Activated T-cell treated with anti-CD3 and anti-CD28 coated beads, Interleukin-2, amount 50 U/mL, for 72 hours (primary cell): ENCODE data around the gene RPLP1. TPM values are rescaled to one million over a fixed set of nuclear protein-coding genes. Genes with fewer than 3 reads are reported as not detected.
"Not testable (repeated sequence)": the region's sequence is repeated elsewhere in the genome, so short reads cannot be mapped to it uniquely, and the experiment has no call there.

Experiments used
- ATAC-seq, 2 donors: fragments of 150-1000 bp; cut with Tn5 transposase; replicated peaks in 1 of 2; 2 replicates each; pipeline ENCODE4 v1.10.0; 2021; ENCODE audit warnings: moderate library complexity in 2 of 2, mild to moderate bottlenecking in 1 of 2
- DNase-seq, 2 donors: peaks; one replicate each; pipeline ENCODE4 v3.0.0; 2021 to 2022; ENCODE audit warnings: mixed read lengths in 1 of 2
- H3K27ac Mint-ChIP-seq: one replicate; pipeline ENCODE4 v1.8.0; 2022; ENCODE audit warnings: mild to moderate bottlenecking, moderate library complexity, mixed read lengths
- H3K27me3 Mint-ChIP-seq: one replicate; pipeline ENCODE4 v1.8.0; 2022; ENCODE audit warnings: low read depth, mixed read lengths
- H3K36me3 Mint-ChIP-seq, 2 donors: one replicate each; pipeline ENCODE4 v1.8.0; 2022; ENCODE audit warnings: mixed read lengths in 2 of 2, mild to moderate bottlenecking in 1 of 2; ENCODE audit not compliant: insufficient read depth in 2 of 2
- H3K4me1 Mint-ChIP-seq: one replicate; pipeline ENCODE4 v1.8.0; 2022; ENCODE audit warnings: low read depth, mixed read lengths
- H3K4me3 Mint-ChIP-seq, 2 donors: one replicate each; pipeline ENCODE4 v1.8.0; 2022; ENCODE audit warnings: mild to moderate bottlenecking in 2 of 2, mixed read lengths in 2 of 2, moderate library complexity in 2 of 2
- H3K9me3 Mint-ChIP-seq, 2 donors: one replicate each; pipeline ENCODE4 v1.8.0; 2022; ENCODE audit warnings: mixed read lengths in 2 of 2
- total RNA-seq, 2 donors: library from RNA; stranded (reverse); gene quantifications; one replicate each; pipeline ENCODE4 v1.2.3, GENCODE V29; 2022

The RPLP1 gene
- total RNA-seq, 2 donors from 2014 or later, result 2,514 to 2,771 TPM

DNA sequence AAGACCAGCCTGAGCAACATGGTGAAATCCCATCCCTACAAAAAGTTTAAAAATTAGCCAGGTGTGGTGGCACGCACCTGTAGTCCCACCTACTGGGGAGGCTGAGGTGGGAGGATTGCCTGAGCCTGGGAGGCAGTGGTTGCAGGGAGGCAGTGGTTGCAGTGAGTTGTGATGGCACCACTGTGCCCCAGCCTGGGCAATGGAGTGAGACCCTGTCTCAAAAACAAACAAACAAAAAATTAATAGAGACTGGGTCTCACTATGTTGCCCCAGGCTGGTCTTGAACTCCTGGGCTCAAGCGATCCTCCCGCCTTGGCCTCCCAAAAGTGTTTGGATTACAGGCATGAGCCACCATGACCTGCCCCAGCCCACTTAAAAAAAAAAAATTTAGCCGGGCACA lies 2.4 kb upstream of the RPLP1 start:
- peaks cover 17 to 38% of the 10 kb centered on the region in 2 donors for H3K36me3 Mint-ChIP-seq
- DNase-seq, H3K4me3 Mint-ChIP-seq, H3K27me3 Mint-ChIP-seq, ATAC-seq, H3K27ac Mint-ChIP-seq, H3K9me3 Mint-ChIP-seq: not testable (repeated sequence)
- peaks cover 26% of the 10 kb centered on the region for H3K4me1 Mint-ChIP-seq

DNA sequence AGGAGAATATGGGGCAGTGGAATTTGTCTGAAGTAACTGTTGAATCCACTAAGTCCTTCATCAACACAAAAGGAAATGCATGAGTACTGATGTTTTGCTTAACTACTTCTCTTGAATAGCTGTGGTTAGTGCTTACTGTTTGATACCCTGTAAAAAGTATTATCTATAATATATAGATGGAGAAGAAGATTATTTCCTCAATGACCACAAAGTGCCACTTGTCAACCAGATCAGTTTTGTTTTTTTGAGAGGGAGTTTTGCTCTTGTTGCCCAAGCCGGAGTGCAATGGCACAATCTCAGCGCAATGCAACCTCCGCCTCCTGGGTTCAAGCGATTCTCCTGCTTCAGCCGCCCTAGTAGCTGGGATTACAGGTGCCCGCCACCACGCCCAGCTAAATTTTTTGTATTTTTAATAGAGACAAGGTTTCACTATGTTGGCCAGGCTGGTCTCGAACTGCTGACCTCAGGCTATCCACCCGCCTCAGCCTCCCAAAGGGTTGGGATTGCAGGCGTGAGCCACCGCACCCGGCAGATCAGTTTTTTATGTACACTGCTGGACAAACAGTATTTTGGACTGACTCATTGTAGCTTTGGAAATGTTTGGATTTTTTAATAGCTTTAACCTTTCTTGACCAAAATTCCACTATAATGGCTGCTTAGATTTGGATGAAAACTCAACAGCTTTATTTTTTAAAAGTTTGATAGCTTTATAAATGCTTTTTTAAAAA lies 1.5 kb upstream of the RPLP1 start:
- Mint-ChIP-seq H3K27me3 (no peaks in the 10 kb centered on the region), H3K9me3 (no peaks in the 10 kb centered on the region), H3K4me1 (peaks cover 32% of the 10 kb centered on the region), H3K4me3 (peak overlapping the region; percentile 92 to 97), H3K36me3 (peaks cover 17 to 34% of the 10 kb centered on the region in 2 donors), H3K27ac (peak overlapping the region; percentile 95)
- DNase-seq (no peak), ATAC-seq (no peak)

DNA sequence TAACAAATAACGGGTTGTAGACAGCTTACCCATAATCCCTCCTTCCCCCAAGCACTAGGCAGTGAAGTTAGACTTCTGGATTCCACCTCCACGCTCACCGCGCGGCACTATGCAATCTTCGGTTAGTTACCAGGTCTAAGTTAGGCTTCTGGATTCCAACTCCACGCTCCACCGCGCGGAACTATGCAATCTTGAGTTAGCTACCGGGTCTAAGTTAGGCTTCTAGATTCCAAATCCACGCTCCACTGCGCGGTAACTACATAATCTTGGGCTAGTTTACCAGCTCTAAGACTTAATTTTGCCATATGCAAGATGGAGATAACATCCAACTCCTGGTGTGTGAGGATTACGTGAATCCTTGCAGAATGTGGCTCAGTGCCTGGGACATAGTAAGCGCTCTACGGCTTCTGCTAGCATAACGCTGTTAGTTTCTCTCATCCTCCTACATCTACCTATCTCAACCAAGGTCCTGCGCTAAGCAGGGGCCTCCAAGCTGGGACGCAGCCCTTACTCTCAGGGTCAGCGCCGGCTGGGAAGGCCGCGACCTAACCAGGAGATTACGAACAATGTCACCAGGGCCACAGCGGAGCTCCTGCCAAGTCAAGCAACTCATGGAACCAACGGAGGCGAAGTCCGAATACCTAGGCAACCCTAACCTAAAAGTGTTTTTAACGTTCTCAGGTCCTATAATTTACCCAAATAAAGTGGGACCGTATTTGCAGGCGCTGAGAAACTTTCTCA lies 497 bp upstream of the RPLP1 start:
- Mint-ChIP-seq H3K4me1 (peaks cover 35% of the 10 kb centered on the region), H3K27me3 (no peaks in the 10 kb centered on the region), H3K27ac (peak overlapping the region; percentile 95), H3K9me3 (no peaks in the 10 kb centered on the region), H3K4me3 (peak overlapping the region; percentile 92 to 97), H3K36me3 (peaks cover 17 to 33% of the 10 kb centered on the region in 2 donors)
- DNase-seq (peak in 1 of 2 donors; percentile 32), ATAC-seq (peak; percentile 33 to 42)

DNA sequence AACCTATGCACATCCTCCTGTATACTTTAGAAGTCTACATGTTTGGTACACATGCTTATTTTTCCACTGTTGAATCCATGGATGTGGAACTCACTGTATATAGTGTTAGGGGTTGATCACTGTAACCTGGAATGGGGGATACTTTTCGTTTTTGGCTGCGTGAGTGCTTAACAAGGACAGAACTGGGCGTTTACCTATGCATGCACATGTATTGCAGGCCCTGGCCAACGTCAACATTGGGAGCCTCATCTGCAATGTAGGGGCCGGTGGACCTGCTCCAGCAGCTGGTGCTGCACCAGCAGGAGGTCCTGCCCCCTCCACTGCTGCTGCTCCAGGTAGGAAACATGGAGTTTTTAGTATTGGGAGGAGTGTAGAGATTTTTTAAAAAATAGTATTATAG lies 2.3 kb downstream of the RPLP1 start:
- Mint-ChIP-seq H3K36me3 (peaks cover 14 to 30% of the 10 kb centered on the region in 2 donors), H3K4me3 (peak overlapping the region; percentile 92 to 97), H3K27ac (peak overlapping the region; percentile 95), H3K4me1 (peaks cover 35% of the 10 kb centered on the region), H3K27me3 (no peaks in the 10 kb centered on the region), H3K9me3 (no peaks in the 10 kb centered on the region)
- ATAC-seq, result no peak
- DNase-seq, result no peak

DNA sequence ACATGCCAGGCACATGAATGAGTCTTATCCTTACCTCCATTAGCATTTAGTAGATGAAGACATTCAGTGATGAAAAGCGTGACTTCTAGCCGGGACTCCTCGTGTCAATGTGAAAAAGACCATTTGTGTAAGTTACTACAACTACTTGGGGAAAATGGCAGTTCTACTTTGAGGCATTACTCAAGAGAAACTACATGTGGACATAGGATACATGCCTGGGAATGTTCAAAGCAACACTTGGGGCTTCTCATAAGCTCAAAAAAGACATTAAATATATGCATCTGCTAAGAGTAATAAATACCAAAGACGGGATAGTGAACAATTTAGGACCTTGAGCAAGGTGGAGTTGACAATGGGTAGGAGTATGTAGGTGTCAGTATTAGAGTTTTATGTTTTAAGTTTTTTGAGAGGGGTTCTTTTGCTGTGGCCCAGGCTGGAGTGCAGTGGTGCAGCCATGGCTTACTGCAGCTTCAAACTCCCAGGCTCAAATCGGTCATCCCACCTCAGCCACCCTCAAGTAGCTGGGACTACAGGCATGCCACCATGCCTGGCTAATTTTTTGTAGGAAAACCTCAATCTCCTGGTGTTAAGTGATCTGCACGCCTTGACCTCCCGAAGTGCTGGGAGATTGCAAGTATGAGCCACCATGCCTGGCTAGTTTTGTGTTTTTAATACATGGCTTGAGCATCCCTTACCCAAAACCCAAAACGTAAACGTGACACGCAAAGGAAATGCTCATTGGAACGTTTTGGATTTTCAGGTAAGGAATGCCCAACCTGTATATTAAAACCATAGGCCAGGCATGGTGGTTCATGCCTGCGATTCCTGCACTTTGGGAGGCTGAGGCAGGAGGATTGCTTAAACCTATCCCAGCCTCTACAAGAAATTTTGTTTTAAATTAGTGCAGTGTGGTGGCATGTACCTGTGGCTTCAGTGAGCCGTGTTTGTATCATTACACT lies 3.9 kb downstream of the RPLP1 start:
- DNase-seq, result no peak
- Mint-ChIP-seq H3K4me3 (peak overlapping the region in 1 of 2 donors; percentile 17), H3K9me3 (no peaks in the 10 kb centered on the region), H3K27me3 (no peaks in the 10 kb centered on the region), H3K27ac (peak overlapping the region; percentile 82), H3K4me1 (peaks cover 46% of the 10 kb centered on the region), H3K36me3 (peaks cover 14 to 30% of the 10 kb centered on the region in 2 donors)
- no peak for ATAC-seq

DNA sequence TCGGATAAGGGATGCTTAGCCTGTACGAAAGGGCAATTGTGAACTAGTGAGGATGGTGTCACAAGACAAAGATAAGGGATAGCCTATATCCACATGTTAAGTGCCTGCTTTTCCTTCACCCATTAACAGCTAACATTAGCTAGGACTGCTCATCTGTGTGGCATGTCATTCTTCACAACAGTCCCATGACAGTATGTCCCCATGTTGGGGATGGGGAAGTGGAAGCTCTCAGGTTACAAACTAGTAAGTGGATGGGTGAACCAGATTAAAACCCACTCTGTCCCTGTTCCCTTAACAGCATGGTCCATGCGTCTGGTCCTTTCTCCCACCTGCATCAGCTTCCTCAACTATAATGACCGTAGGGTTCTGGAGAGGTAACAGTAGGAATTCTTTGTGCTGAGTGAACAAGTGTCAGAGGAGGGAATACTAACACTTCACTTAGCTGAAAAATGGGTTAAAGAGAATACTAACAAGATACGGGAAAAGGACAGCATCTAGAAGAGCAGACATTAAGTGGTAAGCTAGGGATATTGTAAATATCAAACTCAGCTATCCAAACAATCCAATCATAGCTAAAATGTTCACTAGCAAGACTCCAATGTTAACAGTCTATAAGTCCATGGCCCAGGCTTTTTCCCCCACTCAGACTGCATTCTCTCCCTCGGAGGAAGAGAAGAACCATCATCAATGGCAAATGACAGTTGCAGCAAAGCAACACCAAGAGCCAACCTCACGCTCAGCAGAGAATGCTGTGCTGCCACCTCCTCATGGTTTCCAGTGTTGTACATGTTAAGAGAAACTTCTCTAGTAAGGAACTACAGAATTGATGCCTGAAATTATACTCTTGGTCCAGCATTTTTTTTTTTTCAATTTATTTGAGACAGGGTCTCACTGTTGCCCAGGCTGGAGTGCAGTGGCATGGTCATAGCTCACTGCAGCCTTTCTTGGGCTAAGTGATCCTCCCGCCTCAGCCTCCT lies 5.0 kb downstream of the RPLP1 start:
- Mint-ChIP-seq H3K4me3 (no peak overlapping the region), H3K9me3 (no peaks in the 10 kb centered on the region), H3K36me3 (peaks cover 14 to 27% of the 10 kb centered on the region in 2 donors), H3K27ac (no peak overlapping the region), H3K27me3 (no peaks in the 10 kb centered on the region), H3K4me1 (peaks cover 49% of the 10 kb centered on the region)
- no peak for ATAC-seq
- no peak for DNase-seq

DNA sequence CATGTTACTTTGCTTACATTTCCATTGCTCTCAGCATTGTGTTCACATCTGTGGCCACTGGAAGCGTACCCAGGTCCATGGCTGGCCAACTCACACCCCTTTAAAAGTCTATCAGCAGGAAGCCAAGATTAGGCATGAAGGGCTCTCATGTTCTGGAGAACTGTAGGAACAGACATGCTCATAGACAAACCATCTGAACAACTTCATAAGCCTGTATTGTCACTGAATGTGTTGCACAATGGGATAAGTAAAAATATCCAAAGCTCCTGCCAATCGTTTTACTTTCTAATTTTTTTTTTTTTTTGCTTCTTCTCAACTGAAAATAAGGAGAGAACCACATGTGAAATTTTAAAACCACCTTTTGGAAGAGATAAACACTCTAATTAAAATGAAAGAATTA lies 6.4 kb downstream of the RPLP1 start:
- no peak for ATAC-seq
- no peak overlapping the region for H3K4me3 Mint-ChIP-seq
- H3K9me3 Mint-ChIP-seq, result no peaks in the 10 kb centered on the region
- peaks cover 7 to 17% of the 10 kb centered on the region in 2 donors for H3K36me3 Mint-ChIP-seq
- peaks cover 51% of the 10 kb centered on the region for H3K4me1 Mint-ChIP-seq
- DNase-seq, result no peak
- H3K27me3 Mint-ChIP-seq, result no peaks in the 10 kb centered on the region
- H3K27ac Mint-ChIP-seq, result no peak overlapping the region

DNA sequence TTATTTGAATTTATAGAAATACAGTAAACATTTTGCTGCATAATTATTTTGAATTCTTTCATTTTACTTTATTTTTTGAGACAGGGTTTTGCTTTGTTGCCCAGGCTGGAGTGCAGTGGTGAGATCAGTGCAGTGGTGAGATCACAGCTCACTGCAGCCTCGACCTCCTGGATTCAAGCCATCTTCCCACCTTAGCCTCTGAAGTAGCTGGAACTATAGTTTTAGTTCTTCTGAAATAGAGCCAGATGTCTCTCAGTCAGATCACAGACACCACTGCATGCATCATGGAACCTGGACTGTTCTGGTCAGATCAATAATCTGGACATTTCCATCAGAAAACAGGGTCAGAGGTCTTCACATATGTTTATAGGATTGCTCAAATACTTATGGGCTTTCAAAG lies 7.9 kb downstream of the RPLP1 start:
- no peaks in the 10 kb centered on the region for H3K27me3 Mint-ChIP-seq
- no peak overlapping the region for H3K4me3 Mint-ChIP-seq
- no peak for DNase-seq
- peaks cover 37% of the 10 kb centered on the region for H3K4me1 Mint-ChIP-seq
- peaks cover 4 to 7% of the 10 kb centered on the region in 2 donors for H3K36me3 Mint-ChIP-seq
- H3K9me3 Mint-ChIP-seq, result no peaks in the 10 kb centered on the region
- H3K27ac Mint-ChIP-seq, result no peak overlapping the region
- no peak for ATAC-seq

DNA sequence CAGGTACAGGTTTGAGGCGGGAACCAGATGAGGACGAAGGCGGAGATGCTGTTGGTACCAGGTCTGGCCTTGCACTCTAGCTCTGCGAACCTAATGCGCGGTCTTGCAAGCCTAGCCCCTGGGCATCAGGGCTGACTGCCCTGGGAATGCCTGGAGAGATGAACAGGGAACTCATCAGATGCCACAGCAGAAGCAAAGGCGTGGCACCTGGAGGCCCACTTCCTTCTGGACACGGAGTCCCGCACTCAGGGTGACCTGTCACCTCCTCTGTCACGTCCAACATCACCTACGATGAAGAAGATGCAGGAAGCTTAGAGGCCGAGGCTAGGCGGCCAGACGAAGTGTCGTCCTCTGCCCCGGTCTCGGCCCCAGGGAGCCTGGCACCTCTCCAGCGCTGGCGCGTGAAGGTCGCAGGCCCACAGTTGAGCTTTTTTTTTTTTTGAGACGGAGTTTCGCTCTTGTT lies 9.4 kb downstream of the RPLP1 start:
- DNase-seq (peak in 1 of 2 donors; percentile 18), ATAC-seq (peak; percentile 6 to 9)
- no peaks in the 10 kb centered on the region for H3K36me3 Mint-ChIP-seq
- H3K4me3 Mint-ChIP-seq, result peak overlapping the region; percentile 92 to 96
- H3K27me3 Mint-ChIP-seq, result no peaks in the 10 kb centered on the region
- no peak overlapping the region for H3K27ac Mint-ChIP-seq
- H3K4me1 Mint-ChIP-seq, result peaks cover 31% of the 10 kb centered on the region
- no peaks in the 10 kb centered on the region for H3K9me3 Mint-ChIP-seq

DNA sequence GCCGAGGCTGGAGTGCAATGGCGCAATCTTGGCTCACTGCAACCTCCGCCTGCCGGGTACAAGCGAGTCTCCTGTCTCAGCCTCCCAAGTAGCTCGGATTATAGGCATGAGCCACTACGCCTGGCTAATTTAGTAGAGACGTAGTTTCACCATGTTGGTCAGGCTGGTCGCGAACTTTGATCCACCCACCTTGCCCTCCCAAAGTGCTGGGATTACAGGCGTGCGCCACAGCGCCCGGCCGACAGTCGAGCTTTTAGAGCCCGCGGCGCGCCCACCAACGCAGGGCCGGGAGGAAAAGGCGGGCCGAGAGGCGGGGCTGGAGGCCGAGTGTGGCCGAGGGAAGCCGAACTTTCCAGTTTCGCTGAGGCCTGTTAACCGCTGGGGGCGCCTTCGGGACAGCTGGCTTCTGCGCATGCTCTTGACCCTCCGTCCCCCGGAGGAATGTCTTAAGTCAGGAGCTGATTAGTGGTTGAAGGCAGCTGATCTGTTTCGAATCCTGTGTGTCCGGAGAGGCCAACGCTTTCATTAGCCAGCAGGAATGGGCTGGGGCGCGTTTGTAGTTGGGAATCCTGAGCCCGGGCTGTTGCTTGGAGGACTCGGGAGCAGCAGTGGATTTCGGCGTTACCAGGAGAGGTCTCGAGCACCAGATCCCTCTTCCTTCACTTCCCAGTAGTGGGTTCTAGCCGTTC lies 10.0 kb downstream of the RPLP1 start:
- DNase-seq (peak; percentile 92 to 93), ATAC-seq (peak; percentile 89 to 94)
- Mint-ChIP-seq H3K4me3 (peak overlapping the region; percentile 92 to 96), H3K27ac (peak overlapping the region; percentile 89), H3K9me3 (no peaks in the 10 kb centered on the region), H3K27me3 (no peaks in the 10 kb centered on the region), H3K36me3 (no peaks in the 10 kb centered on the region), H3K4me1 (peaks cover 34% of the 10 kb centered on the region)

DNA sequence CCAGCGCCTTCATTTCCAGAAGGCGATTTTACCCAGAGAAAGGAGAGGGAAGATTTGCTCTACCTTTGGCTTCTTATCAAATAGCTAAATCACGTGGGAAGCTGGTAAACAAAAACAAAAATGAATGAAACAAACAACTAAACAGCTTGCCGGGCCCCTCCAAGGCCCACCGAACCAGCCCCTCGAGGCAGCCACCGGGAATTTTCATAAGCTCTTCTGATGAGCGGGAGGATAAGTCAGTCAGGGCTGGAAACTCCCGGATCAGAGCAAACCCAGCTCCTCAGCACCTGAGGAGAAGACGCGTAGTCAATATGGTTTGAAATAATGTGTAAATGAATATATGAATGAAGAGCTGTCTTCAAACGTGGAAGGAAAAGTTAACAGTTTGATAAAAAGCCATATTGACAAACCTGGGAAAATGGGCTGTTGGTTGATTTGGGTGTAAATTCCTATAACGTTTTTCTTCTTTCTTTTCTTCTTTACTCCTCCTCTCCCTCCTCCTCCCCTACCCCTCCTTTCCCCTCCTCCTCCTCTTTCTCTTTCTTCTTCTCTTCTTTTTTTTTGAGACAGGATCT lies 10.7 kb downstream of the RPLP1 start:
- DNase-seq (no peak), ATAC-seq (no peak)
- no peaks in the 10 kb centered on the region for H3K9me3 Mint-ChIP-seq
- peak overlapping the region; percentile 92 to 96 for H3K4me3 Mint-ChIP-seq
- H3K4me1 Mint-ChIP-seq, result peaks cover 40% of the 10 kb centered on the region
- no peaks in the 10 kb centered on the region for H3K27me3 Mint-ChIP-seq
- peak overlapping the region; percentile 89 for H3K27ac Mint-ChIP-seq
- no peaks in the 10 kb centered on the region for H3K36me3 Mint-ChIP-seq
